Measurements from ENCODE around the gene KDM6B.

KDM6B gene

DNA sequence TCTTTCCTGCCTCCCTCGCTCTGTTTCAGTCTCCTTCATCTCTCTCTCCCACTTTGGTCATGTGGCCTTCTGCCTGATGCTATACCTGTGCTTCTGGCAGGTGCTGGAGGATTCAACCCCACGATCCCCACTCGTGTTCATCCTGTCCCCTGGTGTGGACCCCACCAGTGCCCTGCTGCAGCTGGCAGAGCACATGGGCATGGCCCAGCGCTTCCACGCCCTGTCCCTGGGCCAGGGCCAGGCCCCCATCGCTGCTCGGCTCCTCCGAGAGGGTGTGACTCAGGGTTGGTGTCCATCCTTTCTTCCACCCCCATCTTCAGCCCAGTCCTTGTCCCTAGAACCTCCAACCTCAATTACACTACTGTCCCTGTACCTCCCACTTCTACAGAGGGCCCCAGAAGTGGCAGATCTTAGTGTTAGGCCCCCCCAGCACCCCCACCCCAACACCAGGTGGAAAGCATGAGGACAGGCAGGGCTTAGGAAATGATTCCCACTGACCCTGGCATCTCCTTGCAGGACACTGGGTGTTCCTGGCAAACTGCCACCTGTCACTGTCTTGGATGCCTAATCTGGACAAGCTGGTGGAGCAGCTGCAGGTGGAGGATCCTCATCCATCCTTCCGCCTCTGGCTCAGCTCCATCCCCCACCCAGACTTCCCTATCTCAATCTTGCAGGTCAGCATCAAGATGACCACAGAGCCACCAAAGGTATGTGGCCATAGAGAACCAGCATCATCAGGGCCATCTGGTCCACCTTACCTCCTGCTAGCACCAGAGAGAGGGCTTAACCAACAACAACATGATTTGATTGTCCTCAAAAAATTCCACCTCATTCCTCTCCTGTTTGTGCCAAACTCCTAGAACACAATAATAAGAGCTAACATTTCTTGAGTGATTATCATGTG is 9.7 kb upstream of the KDM6B start:
- DNase-seq, result no peak

DNA sequence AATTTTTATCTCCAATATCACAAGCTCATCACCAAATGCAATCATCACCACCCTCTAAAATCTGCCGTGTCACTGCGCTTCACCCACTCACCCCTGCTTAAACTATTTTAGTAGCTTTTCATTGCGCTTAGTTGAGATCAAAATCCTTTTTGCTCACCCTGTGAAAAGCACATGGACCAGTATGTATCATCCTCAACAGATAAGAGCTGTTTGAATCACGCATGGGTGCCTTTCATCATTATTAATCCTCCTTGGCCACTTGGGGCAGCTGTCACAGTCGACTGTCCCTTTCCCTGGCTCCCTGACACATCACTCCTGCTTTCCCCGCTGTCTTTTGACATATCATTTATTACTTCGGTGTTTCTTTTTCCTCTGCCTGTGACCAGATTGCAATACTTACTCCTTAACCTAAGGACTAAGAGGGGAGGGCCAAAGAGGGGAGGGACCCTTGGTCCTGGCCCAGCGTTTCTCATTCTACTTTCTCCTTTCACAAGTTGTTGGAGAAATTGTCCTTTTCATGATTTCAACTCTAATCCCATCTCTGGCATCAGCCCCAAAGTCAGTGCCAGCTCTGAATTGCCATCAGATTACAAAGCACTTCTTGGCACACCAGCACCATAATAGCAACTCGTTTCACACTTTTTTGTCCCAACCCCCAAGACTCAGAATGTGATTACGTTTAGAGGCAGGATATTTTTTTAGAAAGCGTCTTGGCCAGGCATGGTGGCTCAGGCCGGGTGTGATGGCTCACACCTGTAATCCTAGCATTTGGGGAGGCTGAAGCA is 8.6 kb upstream of the KDM6B start:
- DNase-seq, result no peak

DNA sequence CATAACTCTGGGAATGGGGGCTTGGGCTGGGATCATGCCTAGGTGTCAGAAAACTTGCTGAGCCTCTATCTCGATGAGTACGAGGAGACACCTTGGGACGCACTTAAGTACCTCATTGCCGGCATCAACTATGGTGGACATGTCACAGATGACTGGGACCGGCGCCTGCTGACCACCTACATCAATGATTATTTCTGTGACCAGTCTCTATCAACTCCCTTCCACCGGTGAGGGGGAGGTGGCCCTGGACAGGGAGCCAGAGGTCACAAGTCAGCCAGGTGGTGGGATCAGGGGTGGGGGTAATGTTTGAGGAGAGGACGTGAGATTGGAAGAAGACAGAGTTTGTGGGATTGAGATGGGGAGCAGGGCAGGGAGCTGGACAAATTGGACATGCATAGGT is 3.4 kb upstream of the KDM6B start:
- DNase-seq, result no peak

DNA sequence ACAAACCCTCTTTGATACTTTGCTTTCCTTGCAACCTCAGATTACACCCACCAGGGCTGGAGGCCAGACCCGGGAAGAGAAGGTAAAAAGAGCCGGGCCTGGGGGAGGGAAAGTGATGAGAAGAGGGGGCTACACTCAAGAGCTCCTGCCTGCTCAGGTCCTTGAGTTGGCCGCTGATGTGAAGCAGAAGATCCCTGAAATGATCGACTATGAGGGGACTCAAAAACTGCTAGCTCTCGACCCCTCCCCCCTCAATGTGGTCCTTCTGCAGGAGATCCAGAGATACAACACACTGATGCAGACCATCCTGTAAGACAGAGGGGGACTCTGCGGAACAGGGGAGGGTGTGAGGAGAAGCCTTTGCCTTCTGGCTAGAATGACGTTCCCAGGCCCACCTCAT is 2.8 kb upstream of the KDM6B start:
- DNase-seq, result no peak

DNA sequence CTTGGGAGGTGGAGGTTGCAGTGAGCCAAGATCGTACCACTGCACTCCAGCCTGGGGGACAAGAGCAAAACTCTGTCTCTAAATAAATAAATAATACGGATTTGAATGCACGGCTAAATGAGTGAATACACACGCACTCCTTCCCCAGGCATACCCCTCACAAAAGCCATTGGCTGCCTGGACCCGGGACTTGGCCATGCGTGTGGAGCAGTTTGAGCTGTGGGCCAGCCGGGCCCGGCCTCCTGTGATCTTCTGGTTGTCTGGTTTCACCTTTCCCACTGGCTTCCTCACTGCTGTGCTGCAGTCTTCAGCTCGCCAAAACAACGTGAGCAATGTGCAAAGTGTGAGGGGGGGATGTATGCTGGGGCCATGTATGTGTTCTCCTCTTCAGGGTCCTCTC is 1.6 kb upstream of the KDM6B start:
- DNase-seq, result no peak

DNA sequence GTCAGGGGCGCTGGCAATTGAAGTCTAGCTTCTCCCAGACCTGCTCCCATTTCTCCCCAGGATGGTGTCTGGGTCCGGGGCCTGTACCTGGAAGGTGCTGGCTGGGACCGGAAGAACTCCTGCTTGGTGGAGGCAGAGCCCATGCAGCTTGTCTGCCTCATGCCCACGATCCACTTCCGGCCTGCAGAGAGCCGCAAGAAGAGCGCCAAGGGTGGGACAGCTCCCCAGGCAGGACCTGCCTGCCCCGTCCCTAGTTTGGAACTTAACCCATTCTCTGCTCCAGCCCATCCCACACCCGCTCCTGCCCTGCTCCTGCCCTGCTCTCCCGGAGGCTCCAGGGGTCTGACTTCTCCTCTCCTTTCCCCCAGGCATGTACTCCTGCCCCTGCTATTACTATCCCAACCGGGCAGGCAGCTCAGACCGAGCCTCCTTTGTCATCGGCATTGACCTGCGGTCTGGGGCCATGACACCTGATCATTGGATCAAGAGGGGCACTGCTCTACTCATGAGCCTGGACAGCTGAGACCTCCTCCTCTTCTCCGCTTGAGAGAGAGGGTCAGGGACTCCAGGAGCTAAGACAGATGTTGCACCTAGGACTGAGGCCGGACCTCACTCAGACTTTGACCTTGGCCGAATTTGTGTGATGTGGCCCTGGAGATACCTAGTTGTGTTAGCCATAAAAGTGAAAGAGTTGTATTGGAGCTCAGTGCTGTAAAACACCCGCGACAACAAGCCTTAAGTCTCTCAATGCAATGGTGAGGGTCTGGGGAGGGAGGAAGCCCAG is 814 bp upstream of the KDM6B start:
- no peak for DNase-seq

DNA sequence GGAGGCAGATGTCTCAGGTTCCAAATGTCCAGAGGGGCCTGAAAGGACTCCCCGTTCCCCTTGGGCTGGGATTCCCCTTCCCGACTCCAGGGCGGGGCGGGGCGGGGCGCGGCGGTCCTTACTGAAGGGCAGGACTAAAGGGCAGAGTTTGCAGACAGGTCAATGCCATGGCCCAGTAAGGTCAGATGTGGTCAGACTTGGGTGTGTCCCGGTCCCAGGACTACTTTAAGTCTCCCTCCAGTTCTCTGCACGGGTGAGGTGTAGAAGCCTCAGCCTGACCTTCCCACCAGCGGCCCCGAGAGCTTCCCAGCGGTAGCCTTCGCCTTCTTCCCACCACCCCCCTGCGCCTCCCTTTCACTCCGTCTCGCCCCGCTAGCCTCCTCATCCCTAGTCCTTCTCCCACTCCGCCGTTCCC is 532 bp downstream of the KDM6B start:
- peak; percentile 46 for DNase-seq

DNA sequence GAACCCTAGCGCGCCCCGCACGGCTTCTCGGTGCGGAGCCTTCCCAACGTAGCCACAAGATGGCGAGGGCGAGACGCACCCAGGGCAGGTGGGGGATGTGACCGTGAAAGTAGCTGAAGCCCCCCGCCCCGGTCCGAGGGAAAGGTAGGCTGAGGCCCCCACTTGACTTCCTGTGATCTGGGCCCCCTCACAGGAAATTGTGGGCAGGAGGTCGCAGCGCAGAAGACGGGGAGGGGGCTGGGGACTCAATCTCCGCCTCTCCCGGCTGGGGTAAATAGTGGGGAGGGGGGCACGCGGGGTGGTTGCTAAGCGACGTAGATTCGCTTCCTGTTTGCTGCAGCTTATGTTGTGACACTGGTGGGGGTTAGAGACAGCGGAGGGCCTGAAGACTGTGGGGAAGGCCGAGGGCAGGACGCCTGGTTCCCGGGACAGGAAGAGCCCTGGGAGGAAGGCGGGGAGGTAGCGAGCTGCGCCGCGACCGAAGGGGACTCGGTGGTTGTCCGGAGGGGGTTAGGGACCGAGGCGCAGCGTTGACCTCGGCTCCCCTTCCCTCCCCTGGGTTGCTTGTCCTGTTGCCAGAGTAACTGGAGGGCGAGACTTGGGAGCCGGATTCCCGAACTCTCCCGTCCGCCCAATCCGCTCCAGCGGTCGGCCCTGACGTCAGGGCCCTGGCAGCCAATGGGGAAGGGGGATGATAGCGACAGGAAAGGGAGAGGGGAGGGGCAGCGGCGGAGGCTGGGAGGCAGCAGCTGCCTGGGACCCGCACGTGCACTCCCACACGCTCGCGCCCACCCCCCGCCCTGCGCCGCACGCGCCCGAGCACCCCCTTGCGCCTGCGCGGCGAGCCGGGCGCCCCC is 1.2 kb downstream of the KDM6B start:
- DNase-seq, result peak; percentile 89

DNA sequence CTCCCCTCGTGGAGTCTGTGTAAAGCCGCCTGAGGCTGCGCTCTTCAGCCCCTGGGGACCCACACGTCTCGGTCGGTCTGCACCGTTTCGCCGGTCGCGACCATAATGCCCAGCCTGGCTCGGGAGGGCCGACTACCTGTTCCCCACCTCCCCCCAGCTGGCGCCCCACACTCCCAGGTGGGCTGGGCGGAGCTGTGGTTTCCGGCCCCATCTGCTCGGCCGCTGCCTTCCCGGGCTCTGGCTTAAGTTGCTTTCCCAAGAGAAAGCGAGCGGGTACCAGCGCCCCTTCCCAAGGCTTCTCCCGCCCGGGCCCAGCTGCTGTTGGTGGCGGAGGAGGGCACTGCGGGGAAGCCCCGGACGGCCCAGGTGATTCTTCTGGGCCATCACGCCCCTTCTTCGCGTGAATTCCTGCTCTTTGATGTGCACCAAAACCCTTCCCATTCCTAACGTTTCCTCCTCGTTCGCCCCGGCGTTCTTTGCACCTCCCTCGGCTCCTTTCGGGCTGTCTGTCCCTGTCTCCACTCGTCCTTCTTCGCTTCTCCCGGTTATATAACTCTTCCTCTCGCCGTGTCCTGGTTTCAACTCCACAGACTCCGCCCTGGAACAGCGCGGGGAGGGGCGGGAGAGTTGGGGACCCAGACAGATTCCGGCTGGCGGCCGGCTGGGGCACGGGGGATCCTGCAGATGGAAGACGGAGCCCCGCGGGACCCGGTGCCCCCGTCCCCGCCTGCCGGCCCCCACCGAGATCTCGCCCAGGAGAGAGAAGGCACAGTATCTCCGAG is 2.0 kb downstream of the KDM6B start:
- peak; percentile 50 for DNase-seq

DNA sequence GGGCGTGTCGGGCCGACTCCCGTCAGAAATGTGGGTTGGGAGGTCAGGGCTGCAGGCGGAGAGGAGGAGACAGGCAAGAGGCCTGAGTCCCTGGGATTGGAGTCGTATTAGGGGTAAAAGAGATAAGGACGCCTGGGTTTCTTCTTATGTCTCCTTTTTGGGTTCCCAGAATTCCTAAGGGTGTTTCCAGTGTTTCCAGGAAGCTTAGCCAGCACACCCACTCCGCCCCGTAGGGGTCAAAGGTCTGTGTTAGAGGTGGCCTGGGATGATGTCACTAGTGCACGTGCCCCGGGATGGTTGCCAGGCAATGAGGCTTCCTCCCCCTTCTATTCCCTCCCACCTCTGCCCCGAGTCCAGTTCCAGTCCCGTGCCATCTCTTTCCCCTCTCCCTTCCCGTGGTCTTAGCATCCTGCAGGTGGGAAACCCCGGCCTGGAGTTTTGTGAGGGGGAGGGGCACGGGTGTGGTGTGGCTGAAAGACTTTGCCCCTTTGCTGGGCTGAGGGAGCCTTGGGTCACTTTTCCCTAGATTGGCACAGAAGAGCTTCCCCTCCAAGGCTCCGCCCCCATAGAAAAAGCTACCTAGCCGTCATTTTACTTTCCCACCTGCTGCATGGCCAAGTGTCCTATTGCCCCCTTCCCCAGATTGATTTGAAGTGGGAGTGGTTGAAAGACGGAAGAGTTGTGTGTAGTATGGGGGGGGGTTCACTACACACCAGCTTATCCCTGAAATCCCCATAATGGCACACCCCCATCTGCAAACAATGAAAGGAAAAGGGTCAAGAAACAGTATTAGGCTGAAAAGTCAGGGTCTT is 2.8 kb downstream of the KDM6B start:
- DNase-seq, result peak; percentile 72

DNA sequence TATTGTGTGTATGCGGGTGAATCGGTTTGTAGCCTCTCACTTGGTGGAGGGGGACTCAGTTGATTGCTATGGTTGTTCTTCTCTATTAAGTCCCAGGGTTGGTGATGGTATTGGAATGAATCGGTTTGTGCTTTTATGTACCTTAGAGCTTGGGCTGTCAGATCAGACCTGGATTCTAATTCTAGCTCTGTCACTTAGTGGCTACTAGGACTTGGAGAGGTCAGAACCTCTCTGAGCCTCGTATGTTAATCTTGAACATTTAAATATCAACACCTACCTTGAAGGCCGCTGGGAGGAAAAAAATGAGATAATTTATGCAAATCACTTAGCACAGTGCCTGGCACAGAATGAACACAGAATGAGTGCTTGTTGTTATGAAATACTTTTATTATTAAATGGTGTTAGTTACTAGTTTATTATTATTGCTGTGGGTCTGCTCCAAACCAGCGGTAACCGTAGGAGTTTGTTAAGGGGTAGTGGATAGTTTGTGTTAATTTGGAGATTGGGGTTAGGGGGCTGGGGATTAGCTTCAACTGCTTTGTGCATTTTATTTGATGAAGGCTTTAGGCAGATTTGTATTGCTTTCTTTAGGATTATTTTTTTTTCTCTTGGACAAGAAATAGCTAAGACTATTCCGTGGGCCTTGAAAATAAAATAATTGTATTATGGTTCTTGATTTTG is 3.5 kb downstream of the KDM6B start:
- DNase-seq, result no peak

DNA sequence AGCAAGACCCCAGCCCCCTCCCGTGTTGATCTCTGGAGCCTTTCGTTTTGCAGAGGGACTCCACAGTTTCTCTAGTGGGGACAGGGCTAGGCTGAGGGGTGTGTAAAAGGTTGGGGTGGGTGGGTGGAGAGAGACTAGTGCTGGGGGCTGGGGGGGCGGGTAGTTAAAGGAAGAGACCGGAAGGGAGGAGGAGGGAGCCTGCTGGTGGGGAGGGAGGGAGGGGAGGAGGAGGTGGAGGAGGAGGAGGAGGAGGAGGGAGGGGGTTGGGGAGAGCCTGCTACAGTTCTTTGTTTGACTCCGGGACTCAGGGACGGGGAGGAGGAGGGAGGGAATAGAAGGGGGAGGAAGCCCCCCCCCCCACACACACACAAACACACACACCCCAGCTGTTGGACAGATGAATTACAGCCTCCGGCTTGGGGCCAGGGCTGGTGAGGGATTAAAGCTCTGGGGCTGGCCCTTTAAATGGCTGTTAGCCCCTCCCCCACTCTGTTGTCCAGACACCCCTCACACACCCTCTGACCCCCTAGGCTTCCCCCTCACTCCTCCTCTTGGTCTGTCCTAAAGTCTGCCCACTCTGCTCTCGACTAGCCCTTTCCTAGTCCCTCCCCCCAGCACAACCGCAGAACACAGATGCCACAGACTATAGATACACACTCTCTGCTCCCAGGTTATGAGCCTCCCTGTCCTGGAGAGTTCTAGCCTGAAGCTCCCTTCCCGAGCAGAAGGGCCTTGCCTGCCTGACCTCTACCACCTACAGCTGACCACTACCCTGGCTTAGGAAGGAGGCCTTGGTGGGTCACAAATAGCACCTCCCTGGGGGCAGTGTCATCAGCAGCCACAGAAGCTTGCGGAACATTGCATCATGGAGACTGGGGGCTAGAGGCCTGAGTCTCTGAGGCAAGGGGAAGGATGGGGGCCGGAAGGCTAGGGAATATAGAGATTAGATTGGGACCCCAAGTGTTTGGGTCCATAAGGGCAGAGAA is 4.4 kb downstream of the KDM6B start:
- no peak for DNase-seq

DNA sequence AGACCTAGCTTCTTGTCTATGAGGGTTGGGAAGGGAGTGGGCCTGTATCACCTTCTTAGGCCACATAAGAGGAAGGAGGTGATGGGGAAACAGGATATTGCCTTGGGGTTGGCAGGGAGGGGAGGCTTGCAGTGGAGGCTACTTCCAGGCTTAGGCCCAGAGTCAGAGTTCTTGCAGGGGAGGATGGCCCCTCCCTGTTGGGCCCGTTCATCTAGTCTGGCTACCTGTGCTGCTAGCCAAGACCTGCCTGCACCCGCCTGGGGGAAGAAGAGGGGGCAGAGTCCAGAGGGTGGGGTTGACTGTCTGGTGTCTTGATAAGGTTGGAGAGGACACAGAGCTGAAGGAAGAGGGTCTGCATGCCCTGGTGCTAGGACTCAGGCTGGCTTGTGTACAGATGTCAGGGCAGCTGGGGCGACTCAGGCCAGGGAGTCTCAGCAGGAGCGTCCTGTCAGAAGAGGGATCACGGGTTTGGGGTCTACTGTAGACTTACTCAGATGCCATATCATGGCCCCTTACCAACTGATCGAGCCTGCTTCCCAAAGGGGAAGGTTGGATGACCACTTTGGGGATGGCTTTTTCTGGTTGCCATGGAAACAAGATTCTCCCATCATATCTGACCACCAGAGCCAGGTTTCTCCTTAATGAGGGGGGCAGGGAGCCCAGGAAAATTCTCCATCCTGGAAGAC is 5.3 kb downstream of the KDM6B start:
- no peak for DNase-seq

DNA sequence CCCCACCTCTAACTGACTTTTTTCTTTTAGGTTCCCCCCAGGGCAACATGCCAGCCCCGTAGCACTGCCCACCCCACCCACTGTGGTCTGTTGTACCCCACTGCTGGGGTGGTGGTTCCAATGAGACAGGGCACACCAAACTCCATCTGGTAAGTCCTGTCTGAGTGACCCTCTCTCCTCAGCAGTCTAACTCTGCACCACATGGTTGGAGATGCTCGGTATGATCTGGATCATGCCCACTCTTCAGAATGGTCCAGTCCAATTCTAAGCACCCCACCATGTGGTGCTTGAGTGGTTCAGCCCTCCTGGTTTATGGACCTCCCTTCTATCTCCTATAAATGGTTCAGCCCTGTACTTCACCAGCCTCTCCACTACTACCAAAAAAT is 5.9 kb downstream of the KDM6B start:
- DNase-seq, result no peak

DNA sequence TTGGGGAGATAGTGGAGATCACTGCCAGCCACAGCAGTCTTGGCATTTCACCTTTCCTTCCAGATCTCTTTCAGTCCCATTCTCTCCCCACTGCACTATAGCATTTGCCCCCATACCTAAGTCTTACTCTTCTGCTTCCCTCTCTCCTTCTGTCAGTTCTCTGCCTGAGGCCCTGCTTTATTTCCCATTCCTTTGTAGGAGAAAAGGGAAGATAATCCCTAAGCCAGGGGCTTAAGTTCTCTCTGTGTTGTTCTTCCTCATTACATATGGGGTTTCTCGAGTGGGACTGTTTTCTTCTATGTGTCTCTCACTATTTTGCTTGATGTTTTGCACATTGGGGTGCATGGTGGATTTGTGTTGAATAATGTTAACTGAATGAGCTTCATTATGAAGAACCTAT is 6.4 kb downstream of the KDM6B start:
- no peak for DNase-seq

DNA sequence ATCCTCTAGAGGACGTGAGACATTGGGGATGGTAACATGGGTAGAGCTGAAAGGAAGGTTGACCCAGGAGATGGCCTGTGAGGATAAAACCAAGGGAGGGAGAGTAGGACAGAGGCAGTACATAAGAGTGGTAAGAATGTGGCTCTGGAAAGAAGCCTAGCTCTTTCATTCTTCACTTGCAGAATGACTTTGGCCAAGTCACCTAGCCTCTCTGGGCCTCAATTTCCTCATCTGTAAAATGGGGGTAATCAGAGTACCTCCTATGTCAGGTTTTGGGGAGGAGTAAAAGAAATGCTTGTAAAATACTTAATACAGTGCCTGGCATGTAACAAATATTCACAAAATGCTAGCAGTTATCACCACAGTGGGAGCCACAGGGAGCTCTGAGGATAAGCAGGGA is 6.9 kb downstream of the KDM6B start:
- DNase-seq, result no peak

DNA sequence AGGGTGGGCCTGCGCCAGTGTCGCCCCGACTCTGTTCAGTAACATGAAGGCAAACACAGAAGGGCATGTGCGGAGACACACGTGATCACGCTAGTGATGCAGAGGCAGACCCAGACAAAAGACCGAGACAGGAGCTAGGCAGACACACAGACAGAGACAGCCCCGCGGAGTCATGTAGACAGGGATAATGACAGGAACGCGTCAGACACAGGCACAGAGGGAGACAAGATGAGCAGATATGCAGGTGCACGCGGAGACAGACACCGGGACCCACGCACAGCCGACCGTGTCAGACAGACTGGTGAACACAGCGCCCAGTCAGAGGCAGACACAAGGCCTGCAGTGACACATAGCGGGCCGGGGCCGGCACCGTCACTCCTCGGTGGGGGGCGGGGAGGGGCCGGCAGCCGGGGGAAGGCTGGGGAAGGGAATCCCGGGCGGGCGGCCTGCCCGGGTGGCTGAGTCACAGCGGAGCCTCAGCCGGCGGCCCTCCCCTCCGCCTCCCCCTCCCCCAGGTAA is 7.4 kb downstream of the KDM6B start:
- DNase-seq, result peak; percentile 96

DNA sequence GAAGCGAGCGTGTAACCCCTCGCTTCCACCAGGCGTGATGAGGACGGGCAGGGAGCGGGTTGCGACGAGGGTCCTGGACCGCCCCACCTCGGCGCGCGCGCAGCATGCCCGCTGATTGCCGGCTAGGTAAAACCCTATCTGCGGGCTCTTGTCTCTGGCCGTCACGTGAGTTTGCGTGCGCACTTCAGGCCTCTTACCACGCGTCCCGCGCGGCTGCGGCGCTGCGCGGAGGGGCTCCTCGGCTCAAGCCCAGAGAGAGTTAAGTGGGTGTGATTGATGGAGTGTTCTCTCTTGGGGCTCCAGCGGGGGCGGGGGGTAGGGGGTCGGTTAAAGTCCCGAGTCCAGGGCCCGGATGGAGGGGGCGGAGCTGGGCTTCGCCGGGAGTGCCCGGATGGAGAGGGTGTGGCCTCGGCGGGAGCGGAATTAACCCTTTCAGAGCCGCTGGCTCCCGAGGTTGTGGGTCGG is 7.9 kb downstream of the KDM6B start:
- DNase-seq, result peak; percentile 83

All from stimulated activated CD4-positive, alpha-beta T cell treated with anti-CD3 and anti-CD28 coated beads, Interleukin-4, amount 100 ng/mL, for 1 hour (primary cell).